HG03378 (cell line): Measurements from ENCODE around the gene CDC42BPB.

ENCODE experiments used
- ATAC-seq: cut with Tn5 transposase; IDR thresholded peaks from one replicate; pipeline ENCODE4 v1.9.1; 2021; ENCODE audit warnings: mild to moderate bottlenecking, moderate library complexity; ENCODE audit not compliant: unreplicated experiment

The CDC42BPB gene

DNA sequence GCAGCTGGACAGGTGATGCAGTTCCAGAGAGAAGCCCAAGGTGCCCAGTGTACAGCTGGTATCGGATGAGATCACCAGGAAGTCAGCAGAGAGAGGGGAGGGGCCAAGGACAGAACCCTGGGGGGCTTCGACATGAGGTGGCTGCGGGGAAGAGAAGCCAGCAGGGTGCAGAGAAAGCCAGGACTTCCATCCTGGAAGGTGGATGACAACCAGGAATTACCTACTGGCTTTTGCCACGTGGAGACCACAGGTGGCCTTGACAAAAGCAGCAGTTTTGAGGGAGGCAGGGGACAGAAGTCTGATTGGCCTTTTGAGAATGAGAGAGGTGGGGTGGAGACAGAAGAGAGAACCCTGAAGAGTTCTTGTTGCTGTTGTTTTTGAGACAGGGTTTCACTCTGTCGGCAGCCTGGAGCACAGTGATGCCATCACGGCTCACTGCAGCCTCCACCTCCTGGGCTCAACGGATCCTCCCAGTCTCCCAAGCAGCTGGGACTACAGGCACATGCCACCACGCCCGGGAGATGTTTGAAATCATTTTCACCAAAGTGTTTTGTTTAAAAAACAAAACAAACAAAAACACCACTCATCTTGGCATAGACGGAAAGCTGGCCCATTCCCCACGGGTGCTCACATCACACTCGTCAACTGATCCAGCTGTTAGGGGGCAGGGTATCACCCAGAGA lies 35.2 kb downstream of the CDC42BPB start:
- ATAC-seq, result no peak

DNA sequence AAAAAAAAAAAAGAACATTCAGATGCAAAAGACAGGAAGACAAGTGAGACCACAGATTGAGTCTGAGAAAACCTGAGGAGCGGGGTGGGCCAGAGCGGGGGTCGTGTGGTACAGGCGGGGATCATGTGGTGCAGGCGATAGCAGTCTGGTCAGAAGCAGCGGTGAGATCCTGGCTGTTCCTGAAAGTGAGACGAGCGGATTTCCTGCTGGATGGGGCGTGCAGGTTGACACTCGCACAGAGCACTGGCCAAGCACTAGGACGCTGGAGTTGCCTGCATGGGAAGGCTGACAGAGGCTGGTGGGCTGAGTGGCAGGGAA lies 35.7 kb downstream of the CDC42BPB start:
- no peak for ATAC-seq

GRCh38 chr14:103020271-103021170 lies 36.8 kb downstream of the CDC42BPB start:
- no peak for ATAC-seq

DNA sequence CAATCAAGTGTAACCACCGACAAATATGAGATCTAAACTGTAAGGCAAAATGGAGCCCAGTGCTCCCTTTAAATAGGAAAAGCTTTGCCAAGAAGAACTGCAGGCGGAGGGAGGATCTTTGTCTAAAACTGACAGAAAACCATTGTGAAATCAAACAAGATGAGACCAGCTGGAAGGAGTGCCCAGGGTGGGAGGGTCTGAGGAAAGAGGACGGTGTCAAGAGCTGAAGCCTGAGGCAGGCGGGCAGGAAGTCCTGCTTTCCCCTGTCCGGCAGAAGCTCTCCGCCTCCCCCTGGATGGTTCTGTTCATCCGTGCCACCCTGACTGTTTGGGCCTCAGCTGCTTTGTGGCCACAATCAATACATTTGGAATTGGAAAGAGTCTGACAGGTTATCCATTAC lies 37.5 kb downstream of the CDC42BPB start:
- no peak for ATAC-seq

- no peak for ATAC-seq
Observed at GRCh38 chr14:103019236-103019635, 38.1 kb downstream of the CDC42BPB start.

GRCh38 chr14:103016594-103016993 lies 40.8 kb downstream of the CDC42BPB start:
- ATAC-seq, result no peak

DNA sequence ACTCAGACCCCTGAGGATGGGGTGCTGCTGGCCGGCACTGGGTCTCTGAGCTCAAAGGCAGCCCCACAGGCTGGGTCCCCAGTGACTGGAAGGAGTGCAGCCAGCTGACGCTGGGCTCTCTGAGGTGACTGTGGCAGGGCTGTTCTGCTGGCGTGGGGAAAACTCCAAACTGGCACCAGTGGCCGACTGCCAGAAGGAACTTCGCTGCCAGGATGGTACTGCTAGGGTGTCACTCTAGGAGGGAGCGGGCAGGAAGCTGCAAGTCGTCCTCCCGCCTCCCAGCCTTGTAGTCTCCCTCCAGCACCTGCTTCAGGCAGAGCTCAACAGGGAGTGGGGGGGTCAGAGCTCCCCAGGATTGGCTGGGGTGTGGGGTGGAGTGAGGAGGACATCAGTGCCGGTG lies 41.3 kb downstream of the CDC42BPB start:
- no peak for ATAC-seq

DNA sequence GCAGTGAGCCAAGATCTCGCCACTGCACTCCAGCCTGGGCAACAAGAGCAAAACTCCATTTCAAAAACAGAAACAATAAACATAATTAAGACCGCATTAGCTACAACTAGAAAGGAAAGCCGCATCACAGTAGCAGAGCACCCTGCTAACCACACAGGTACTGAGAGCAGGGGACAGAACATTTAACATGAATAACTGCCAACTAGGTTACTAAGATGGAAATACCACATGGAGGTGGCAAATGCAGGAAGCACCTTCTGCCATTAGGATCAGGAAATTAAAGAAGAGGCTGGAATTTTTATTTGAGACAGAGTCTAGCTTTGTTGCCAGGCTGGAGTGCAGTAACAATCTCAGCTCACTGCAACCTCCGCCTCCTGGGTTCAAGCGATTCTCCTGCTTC lies 41.9 kb downstream of the CDC42BPB start:
- no peak for ATAC-seq

GRCh38 chr14:103014466-103015228 lies 42.7 kb downstream of the CDC42BPB start:
- ATAC-seq, result no peak

- ATAC-seq, result no peak
Observed at GRCh38 chr14:103013028-103013427, 44.3 kb downstream of the CDC42BPB start.

GRCh38 chr14:103009559-103009958 lies 47.8 kb downstream of the CDC42BPB start:
- ATAC-seq, result no peak

GRCh38 chr14:103008768-103009357 lies 48.5 kb downstream of the CDC42BPB start:
- no peak for ATAC-seq

DNA sequence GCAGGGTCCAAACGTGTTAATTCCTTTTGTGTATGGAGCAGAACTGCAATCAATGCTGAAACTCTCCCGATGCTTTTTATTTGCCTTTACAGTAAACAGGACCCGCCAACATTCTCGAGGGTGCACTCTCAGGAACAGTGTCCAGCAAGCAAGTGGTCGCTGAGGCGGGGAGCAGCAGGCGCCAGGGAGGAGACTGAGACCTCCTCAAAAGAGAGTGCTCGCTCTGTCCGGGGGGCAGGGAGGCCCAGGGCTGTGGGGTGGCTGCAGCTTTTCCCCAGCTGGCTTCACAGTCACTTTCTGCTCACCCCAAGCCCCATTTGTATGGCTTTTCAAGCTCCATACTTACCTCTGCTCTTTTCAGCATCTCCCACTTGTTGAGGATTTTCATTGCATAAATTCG lies 49.2 kb downstream of the CDC42BPB start:
- no peak for ATAC-seq

GRCh38 chr14:103007555-103007954 lies 49.8 kb downstream of the CDC42BPB start:
- no peak for ATAC-seq

- ATAC-seq, result no peak
Observed at GRCh38 chr14:103006991-103007520, 50.3 kb downstream of the CDC42BPB start.

- ATAC-seq, result no peak
Observed at GRCh38 chr14:103006106-103006505, 51.2 kb downstream of the CDC42BPB start.

- ATAC-seq, result no peak
Observed at GRCh38 chr14:103003850-103004249, 53.5 kb downstream of the CDC42BPB start.

- no peak for ATAC-seq
Observed at GRCh38 chr14:103003351-103003615, 54.1 kb downstream of the CDC42BPB start.

- ATAC-seq, result no peak
Observed at GRCh38 chr14:103002578-103003350, 54.6 kb downstream of the CDC42BPB start.

DNA sequence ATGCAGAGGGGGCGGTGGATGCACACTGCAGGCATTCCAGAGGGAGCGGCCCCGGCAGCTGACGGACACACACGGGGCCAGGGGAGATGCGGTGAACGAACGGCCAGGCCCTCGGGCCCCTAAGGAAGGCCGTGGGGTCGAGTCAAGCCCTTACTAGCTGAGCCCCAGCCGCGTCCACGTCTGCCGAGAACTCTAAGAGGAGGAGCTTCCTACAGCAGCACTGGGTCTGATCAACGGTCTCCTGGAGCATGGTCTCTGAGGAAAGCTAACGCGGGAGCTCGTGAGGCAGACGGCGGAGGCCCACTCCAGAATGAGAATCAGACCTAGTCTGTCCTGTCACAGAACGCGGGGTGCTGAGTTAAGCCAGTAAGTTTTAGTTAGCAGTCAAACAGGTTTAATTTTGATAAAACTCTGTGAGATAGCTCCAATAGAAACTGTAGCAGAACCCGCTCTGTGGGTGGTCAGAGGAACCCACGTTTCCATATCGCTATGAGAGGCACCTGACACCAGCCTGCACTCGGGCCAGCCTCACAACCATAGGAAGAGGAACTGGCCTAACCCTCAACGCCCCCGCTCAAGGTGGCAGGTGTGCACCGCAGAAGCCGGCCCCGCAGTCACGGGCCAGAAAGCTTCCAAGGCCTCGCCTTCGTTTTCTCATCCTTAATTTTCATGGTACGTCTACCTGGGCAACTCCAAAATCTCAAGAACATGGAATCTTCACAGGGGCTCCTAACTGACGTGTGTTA lies 55.5 kb downstream of the CDC42BPB start:
- no peak for ATAC-seq
